ENCODE data around the gene LRRN3.

The LRRN3 gene

DNA sequence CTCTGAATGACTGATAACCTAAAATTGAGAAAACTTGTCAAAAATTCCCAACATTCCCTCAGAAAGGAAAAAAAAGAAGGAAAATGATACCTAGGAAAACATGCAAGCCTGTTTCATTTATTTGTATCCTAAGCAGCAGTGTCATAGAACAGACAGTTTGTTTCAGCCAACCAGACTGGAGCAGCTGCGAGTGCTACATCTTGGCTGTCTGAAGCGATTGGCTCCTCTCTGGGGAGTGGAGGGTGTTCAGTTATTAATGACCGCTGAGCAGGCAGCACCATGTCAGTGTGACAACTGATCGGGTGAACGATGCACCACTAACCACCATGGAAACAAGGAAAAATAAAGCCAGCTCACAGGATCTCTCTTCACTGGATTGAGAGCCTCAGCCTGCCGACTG lies at the start of gene LRRN3:
Gene LRRN3, plus strand, starts transcription at position 282 of the 400 bp plus-strand sequence. CDS start 31,646 bp downstream, outside the sequence.
- Histone ChIP-seq H3K4me3 (ENCODE audit: low read depth in 1 of 5, low read length in 5 of 5) (peak within 1 kb of the TSS; percentile 61 to 84 (median 71)), H3K4me1 (ENCODE audit: control insufficient read depth in 5 of 5, insufficient read depth in 5 of 5, low read length in 5 of 5) (peaks cover 0 to 42% (median 33%) of the 10 kb centered on the region in 5 donors), H3K9me3 (ENCODE audit: control insufficient read depth in 5 of 5, low read length in 5 of 5) (no peaks in the 10 kb centered on the region), H3K27ac (ENCODE audit: low read depth, low read length) (peak within 1 kb of the TSS; percentile 86), H3K36me3 (ENCODE audit: control insufficient read depth in 5 of 5, insufficient read depth in 5 of 5, low read length in 5 of 5) (no peaks in the 10 kb centered on the region), H3K9ac (ENCODE audit: low read length in 5 of 5) (peak within 1 kb of the TSS; percentile 42 to 69 (median 63)), H3K27me3 (ENCODE audit: control insufficient read depth in 5 of 5, insufficient read depth in 4 of 5, low read length in 5 of 5) (no peaks in the 10 kb centered on the region)

DNA sequence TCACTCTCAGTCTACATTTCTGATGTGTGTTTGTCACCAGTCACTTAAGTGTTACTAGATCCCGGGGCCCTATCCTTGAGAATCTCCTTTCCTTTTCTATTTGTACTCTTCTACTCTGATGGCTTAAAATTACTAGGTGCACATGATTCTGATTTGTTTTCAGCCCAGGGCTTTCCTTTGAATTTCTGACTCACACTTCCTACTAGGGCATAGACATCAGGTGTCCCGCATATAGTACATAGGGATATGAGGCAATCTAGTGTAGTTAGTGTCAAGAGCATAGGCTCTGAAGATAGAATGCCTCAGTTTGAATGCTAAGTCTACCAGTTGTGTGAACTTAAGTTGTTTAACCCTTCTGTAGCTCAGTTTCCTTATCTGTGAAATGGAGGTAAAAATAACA lies 49.4 kb upstream of the LRRN3 start:
- no peaks in the 10 kb centered on the region for H3K4me1 ChIP-seq (ENCODE audit: control insufficient read depth in 5 of 5, insufficient read depth in 5 of 5, low read length in 5 of 5)
- H3K4me3 ChIP-seq (ENCODE audit: low read depth in 1 of 5, low read length in 5 of 5): no peak overlapping the region
- no peak overlapping the region for H3K27ac ChIP-seq (ENCODE audit: low read depth, low read length)
- no peak overlapping the region for H3K9ac ChIP-seq (ENCODE audit: low read length in 5 of 5)
- no peaks in the 10 kb centered on the region for H3K9me3 ChIP-seq (ENCODE audit: control insufficient read depth in 5 of 5, low read length in 5 of 5)
- no peaks in the 10 kb centered on the region for H3K27me3 ChIP-seq (ENCODE audit: control insufficient read depth in 5 of 5, insufficient read depth in 4 of 5, low read length in 5 of 5)
- H3K36me3 ChIP-seq (ENCODE audit: control insufficient read depth in 5 of 5, insufficient read depth in 5 of 5, low read length in 5 of 5): no peaks in the 10 kb centered on the region

GRCh38 chr7:111042842-111043241 lies 48.1 kb upstream of the LRRN3 start:
- H3K9ac ChIP-seq (ENCODE audit: low read length in 5 of 5): no peak overlapping the region
- H3K36me3 ChIP-seq (ENCODE audit: control insufficient read depth in 5 of 5, insufficient read depth in 5 of 5, low read length in 5 of 5): no peaks in the 10 kb centered on the region
- no peaks in the 10 kb centered on the region for H3K9me3 ChIP-seq (ENCODE audit: control insufficient read depth in 5 of 5, low read length in 5 of 5)
- H3K4me1 ChIP-seq (ENCODE audit: control insufficient read depth in 5 of 5, insufficient read depth in 5 of 5, low read length in 5 of 5): no peaks in the 10 kb centered on the region
- no peaks in the 10 kb centered on the region for H3K27me3 ChIP-seq (ENCODE audit: control insufficient read depth in 5 of 5, insufficient read depth in 4 of 5, low read length in 5 of 5)
- H3K4me3 ChIP-seq (ENCODE audit: low read depth in 1 of 5, low read length in 5 of 5): no peak overlapping the region
- no peak overlapping the region for H3K27ac ChIP-seq (ENCODE audit: low read depth, low read length)

GRCh38 chr7:111043561-111043960 lies 47.4 kb upstream of the LRRN3 start:
- H3K27ac ChIP-seq (ENCODE audit: low read depth, low read length): no peak overlapping the region
- H3K9ac ChIP-seq (ENCODE audit: low read length in 5 of 5): no peak overlapping the region
- H3K36me3 ChIP-seq (ENCODE audit: control insufficient read depth in 5 of 5, insufficient read depth in 5 of 5, low read length in 5 of 5): no peaks in the 10 kb centered on the region
- no peak overlapping the region for H3K4me3 ChIP-seq (ENCODE audit: low read depth in 1 of 5, low read length in 5 of 5)
- H3K9me3 ChIP-seq (ENCODE audit: control insufficient read depth in 5 of 5, low read length in 5 of 5): no peaks in the 10 kb centered on the region
- H3K4me1 ChIP-seq (ENCODE audit: control insufficient read depth in 5 of 5, insufficient read depth in 5 of 5, low read length in 5 of 5): no peaks in the 10 kb centered on the region
- no peaks in the 10 kb centered on the region for H3K27me3 ChIP-seq (ENCODE audit: control insufficient read depth in 5 of 5, insufficient read depth in 4 of 5, low read length in 5 of 5)

- Histone ChIP-seq H3K9ac (ENCODE audit: low read length in 5 of 5) (no peak overlapping the region), H3K27ac (ENCODE audit: low read depth, low read length) (no peak overlapping the region), H3K4me1 (ENCODE audit: control insufficient read depth in 5 of 5, insufficient read depth in 5 of 5, low read length in 5 of 5) (no peaks in the 10 kb centered on the region), H3K9me3 (ENCODE audit: control insufficient read depth in 5 of 5, low read length in 5 of 5) (no peaks in the 10 kb centered on the region), H3K36me3 (ENCODE audit: control insufficient read depth in 5 of 5, insufficient read depth in 5 of 5, low read length in 5 of 5) (no peaks in the 10 kb centered on the region), H3K4me3 (ENCODE audit: low read depth in 1 of 5, low read length in 5 of 5) (no peak overlapping the region), H3K27me3 (ENCODE audit: control insufficient read depth in 5 of 5, insufficient read depth in 4 of 5, low read length in 5 of 5) (no peaks in the 10 kb centered on the region)
Observed at GRCh38 chr7:111045449-111045848, 45.5 kb upstream of the LRRN3 start.

DNA sequence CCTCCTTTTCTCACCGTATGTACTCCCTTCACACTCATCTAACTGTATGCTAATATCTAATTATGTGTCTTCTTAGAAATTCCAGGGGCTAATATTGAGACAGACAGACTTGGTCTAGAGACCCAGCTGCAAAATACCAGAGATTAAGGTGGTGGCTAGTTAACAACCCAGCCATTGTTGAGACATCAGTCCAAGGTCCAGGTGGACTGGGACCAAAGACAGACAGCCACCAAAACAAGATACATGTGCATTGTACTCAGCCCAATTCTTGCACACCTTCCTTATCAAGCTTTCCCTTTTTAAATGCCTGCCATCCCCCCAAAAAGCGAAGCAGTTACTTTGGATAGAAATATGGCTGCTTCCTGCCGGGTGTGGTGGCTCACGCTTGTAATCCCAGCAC lies 43.3 kb upstream of the LRRN3 start:
- Histone ChIP-seq H3K27ac (ENCODE audit: low read depth, low read length) (no peak overlapping the region), H3K36me3 (ENCODE audit: control insufficient read depth in 5 of 5, insufficient read depth in 5 of 5, low read length in 5 of 5) (no peaks in the 10 kb centered on the region), H3K9me3 (ENCODE audit: control insufficient read depth in 5 of 5, low read length in 5 of 5) (no peaks in the 10 kb centered on the region), H3K4me3 (ENCODE audit: low read depth in 1 of 5, low read length in 5 of 5) (no peak overlapping the region), H3K9ac (ENCODE audit: low read length in 5 of 5) (no peak overlapping the region), H3K27me3 (ENCODE audit: control insufficient read depth in 5 of 5, insufficient read depth in 4 of 5, low read length in 5 of 5) (no peaks in the 10 kb centered on the region), H3K4me1 (ENCODE audit: control insufficient read depth in 5 of 5, insufficient read depth in 5 of 5, low read length in 5 of 5) (no peaks in the 10 kb centered on the region)

- Histone ChIP-seq H3K4me1 (ENCODE audit: control insufficient read depth in 5 of 5, insufficient read depth in 5 of 5, low read length in 5 of 5) (no peaks in the 10 kb centered on the region), H3K9me3 (ENCODE audit: control insufficient read depth in 5 of 5, low read length in 5 of 5) (no peaks in the 10 kb centered on the region), H3K4me3 (ENCODE audit: low read depth in 1 of 5, low read length in 5 of 5) (no peak overlapping the region), H3K36me3 (ENCODE audit: control insufficient read depth in 5 of 5, insufficient read depth in 5 of 5, low read length in 5 of 5) (no peaks in the 10 kb centered on the region), H3K27ac (ENCODE audit: low read depth, low read length) (no peak overlapping the region), H3K9ac (ENCODE audit: low read length in 5 of 5) (no peak overlapping the region), H3K27me3 (ENCODE audit: control insufficient read depth in 5 of 5, insufficient read depth in 4 of 5, low read length in 5 of 5) (no peaks in the 10 kb centered on the region)
Observed at GRCh38 chr7:111049971-111050680, 40.8 kb upstream of the LRRN3 start.

- H3K9ac ChIP-seq (ENCODE audit: low read length in 5 of 5): no peak overlapping the region
- no peak overlapping the region for H3K4me3 ChIP-seq (ENCODE audit: low read depth in 1 of 5, low read length in 5 of 5)
- H3K36me3 ChIP-seq (ENCODE audit: control insufficient read depth in 5 of 5, insufficient read depth in 5 of 5, low read length in 5 of 5): no peaks in the 10 kb centered on the region
- no peak overlapping the region for H3K27ac ChIP-seq (ENCODE audit: low read depth, low read length)
- H3K9me3 ChIP-seq (ENCODE audit: control insufficient read depth in 5 of 5, low read length in 5 of 5): no peaks in the 10 kb centered on the region
- no peaks in the 10 kb centered on the region for H3K4me1 ChIP-seq (ENCODE audit: control insufficient read depth in 5 of 5, insufficient read depth in 5 of 5, low read length in 5 of 5)
- no peaks in the 10 kb centered on the region for H3K27me3 ChIP-seq (ENCODE audit: control insufficient read depth in 5 of 5, insufficient read depth in 4 of 5, low read length in 5 of 5)
Observed at GRCh38 chr7:111050875-111051416, 40.0 kb upstream of the LRRN3 start.

DNA sequence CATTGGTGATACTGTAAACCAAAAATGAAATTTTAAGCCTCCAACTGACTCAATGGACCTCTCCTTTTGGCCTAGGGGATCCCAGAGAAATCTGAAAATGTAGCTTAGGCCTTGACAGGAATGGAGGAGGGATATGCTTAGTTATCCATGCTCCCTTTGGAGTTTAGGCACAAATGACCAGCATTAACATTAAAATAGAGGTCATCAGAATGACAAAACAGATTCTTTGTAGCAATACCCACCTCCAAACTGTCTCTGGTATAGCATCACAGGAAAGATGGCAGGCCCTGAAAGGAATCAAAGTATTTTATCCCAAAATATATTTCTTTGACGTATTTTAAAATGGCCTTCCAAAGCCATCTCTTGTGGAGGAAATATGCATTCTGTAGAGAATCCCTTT lies 39.1 kb upstream of the LRRN3 start:
- H3K9me3 ChIP-seq (ENCODE audit: control insufficient read depth in 5 of 5, low read length in 5 of 5): no peaks in the 10 kb centered on the region
- H3K27me3 ChIP-seq (ENCODE audit: control insufficient read depth in 5 of 5, insufficient read depth in 4 of 5, low read length in 5 of 5): no peaks in the 10 kb centered on the region
- H3K36me3 ChIP-seq (ENCODE audit: control insufficient read depth in 5 of 5, insufficient read depth in 5 of 5, low read length in 5 of 5): no peaks in the 10 kb centered on the region
- no peaks in the 10 kb centered on the region for H3K4me1 ChIP-seq (ENCODE audit: control insufficient read depth in 5 of 5, insufficient read depth in 5 of 5, low read length in 5 of 5)
- H3K4me3 ChIP-seq (ENCODE audit: low read depth in 1 of 5, low read length in 5 of 5): no peak overlapping the region
- H3K9ac ChIP-seq (ENCODE audit: low read length in 5 of 5): no peak overlapping the region
- H3K27ac ChIP-seq (ENCODE audit: low read depth, low read length): no peak overlapping the region

- Histone ChIP-seq H3K27me3 (ENCODE audit: control insufficient read depth in 5 of 5, insufficient read depth in 4 of 5, low read length in 5 of 5) (no peaks in the 10 kb centered on the region), H3K4me3 (ENCODE audit: low read depth in 1 of 5, low read length in 5 of 5) (no peak overlapping the region), H3K9ac (ENCODE audit: low read length in 5 of 5) (no peak overlapping the region), H3K4me1 (ENCODE audit: control insufficient read depth in 5 of 5, insufficient read depth in 5 of 5, low read length in 5 of 5) (no peaks in the 10 kb centered on the region), H3K36me3 (ENCODE audit: control insufficient read depth in 5 of 5, insufficient read depth in 5 of 5, low read length in 5 of 5) (no peaks in the 10 kb centered on the region), H3K27ac (ENCODE audit: low read depth, low read length) (no peak overlapping the region), H3K9me3 (ENCODE audit: control insufficient read depth in 5 of 5, low read length in 5 of 5) (no peaks in the 10 kb centered on the region)
Observed at GRCh38 chr7:111053035-111053434, 37.9 kb upstream of the LRRN3 start.

Data from subcutaneous abdominal adipose tissue (tissue), 5 donors.